ENCODE results near the gene SLC22A16. TPM values are rescaled to one million over a fixed set of nuclear protein-coding genes. Genes with fewer than 3 reads are reported as not detected.

Gene SLC22A16
- total RNA-seq, 1 experiment from 2014 or later, result not detected

- no peak for TF ChIP-seq AFF4 (CRISPR knock-in tag; IDR thresholded peaks at IDR 0.05; ENCODE audit: borderline replicate concordance)
- TF ChIP-seq KAT7 (CRISPR knock-in tag; IDR thresholded peaks at IDR 0.05; ENCODE audit: borderline replicate concordance), result no peak
Measured at GRCh38 chr6:110400208-110400607, 76.2 kb downstream of the SLC22A16 start (continued).

- Mint-ChIP-seq H3K4me3 (no peak overlapping the region), H3K27ac (no peak overlapping the region), H3K9me3 (no peaks in the 10 kb centered on the region), H3K36me3 (no peaks in the 10 kb centered on the region), H3K4me1 (no peaks in the 10 kb centered on the region; the same call in 1 of the 2 replicates), H3K27me3 (ENCODE audit: low read depth) (no peaks in the 10 kb centered on the region)
- ATAC-seq, result peak; percentile 20; the same call in 1 of the 2 replicates
- no peak for DNase-seq (ENCODE audit: low spot score)
- ChIA-PET CTCF (interaction anchor here (0.9 kb wide), 1 partner anchor 360 kb away, joined by 3 read pairs; no protein-coding TSS in a partner anchor), POLR2A (no interaction called here)
- TF ChIP-seq CDX4 (CRISPR knock-in tag; IDR thresholded peaks at IDR 0.05; ENCODE audit: borderline replicate concordance) (no peak), MYBL2 (CRISPR knock-in tag; IDR thresholded peaks at IDR 0.05) (no peak), RELA (CRISPR knock-in tag; IDR thresholded peaks at IDR 0.05; ENCODE audit: borderline replicate concordance) (no peak), ETV6 (CRISPR knock-in tag; IDR thresholded peaks at IDR 0.05) (no peak), TP53 (CRISPR knock-in tag; IDR thresholded peaks at IDR 0.05) (no peak), ZMAT4 (CRISPR knock-in tag; IDR thresholded peaks at IDR 0.05) (no peak), USF1 (CRISPR knock-in tag; IDR thresholded peaks at IDR 0.05) (no peak), PREB (CRISPR knock-in tag; IDR thresholded peaks at IDR 0.05; ENCODE audit: borderline replicate concordance) (no peak), MXD4 (CRISPR knock-in tag; IDR thresholded peaks at IDR 0.05; ENCODE audit: borderline replicate concordance) (no peak), KAT7 (CRISPR knock-in tag; IDR thresholded peaks at IDR 0.05; ENCODE audit: borderline replicate concordance) (no peak)
Measured at GRCh38 chr6:110399219-110400071, 77.0 kb downstream of the SLC22A16 start.

GRCh38 chr6:110398778-110399177 lies 77.6 kb downstream of the SLC22A16 start:
- POLR2A ChIA-PET, result no interaction called here
- ATAC-seq, result no peak

More at GRCh38 chr6:110398778-110399177, 77.6 kb downstream of the SLC22A16 start:
- no peak overlapping the region for H3K4me3 Mint-ChIP-seq
- no peak for DNase-seq (ENCODE audit: low spot score)
- H3K9me3 Mint-ChIP-seq, result no peaks in the 10 kb centered on the region
- no peaks in the 10 kb centered on the region for H3K27me3 Mint-ChIP-seq (ENCODE audit: low read depth)
- H3K4me1 Mint-ChIP-seq, result no peaks in the 10 kb centered on the region; the same call in 1 of the 2 replicates
- H3K36me3 Mint-ChIP-seq, result no peaks in the 10 kb centered on the region
- CTCF ChIA-PET, result interaction anchor here (0.9 kb wide), 1 partner anchor 359 kb away, joined by 3 read pairs; no protein-coding TSS in a partner anchor
- H3K27ac Mint-ChIP-seq, result no peak overlapping the region
- TF ChIP-seq NFATC4 (CRISPR knock-in tag; IDR thresholded peaks at IDR 0.05), result no peak
- TF ChIP-seq ATF2 (CRISPR knock-in tag; IDR thresholded peaks at IDR 0.05; ENCODE audit: borderline replicate concordance, low read depth), result no peak
- TF ChIP-seq MLX (CRISPR knock-in tag; IDR thresholded peaks at IDR 0.05), result no peak
- TF ChIP-seq ZNF512 (CRISPR knock-in tag; IDR thresholded peaks at IDR 0.05; ENCODE audit: borderline replicate concordance), result no peak
- no peak for TF ChIP-seq SOX15 (CRISPR knock-in tag; IDR thresholded peaks at IDR 0.05)
- no peak for TF ChIP-seq ETV6 (CRISPR knock-in tag; IDR thresholded peaks at IDR 0.05)
- TF ChIP-seq JUN (CRISPR knock-in tag; IDR thresholded peaks at IDR 0.05), result no peak
- TF ChIP-seq ZMAT4 (CRISPR knock-in tag; IDR thresholded peaks at IDR 0.05), result no peak
